ENCODE data around the gene HDAC1. TPM values are rescaled to one million over a fixed set of nuclear protein-coding genes. Genes with fewer than 3 reads are reported as not detected.

HDAC1 gene
- total and polyA plus RNA-seq, 2 of the 13 experiments (the other 11 are each of a cell fraction or from before 2014, with no cell fraction given) = 93.5 to 189 TPM

- TF ChIP-seq ZSCAN5A (CRISPR knock-in tag; IDR thresholded peaks at IDR 0.05; ENCODE audit: borderline replicate concordance) (no peak), IRF9 (CRISPR knock-in tag; IDR thresholded peaks at IDR 0.05; ENCODE audit: borderline replicate concordance) (no peak; the same call in 1 of the 2 replicates), TGIF2 (CRISPR knock-in tag; IDR thresholded peaks at IDR 0.05) (no peak), ZNF329 (CRISPR knock-in tag; IDR thresholded peaks at IDR 0.05; ENCODE audit: low read depth) (no peak), ZBTB8A (CRISPR knock-in tag; IDR thresholded peaks at IDR 0.05; ENCODE audit: borderline replicate concordance, low read depth) (no peak), HNF4A (CRISPR knock-in tag; IDR thresholded peaks at IDR 0.05) (no peak), KDM1A (CRISPR knock-in tag; IDR thresholded peaks at IDR 0.05) (0 out of 2 replicates have a peak, but pooled peaks have one; percentile 31), DZIP1 (CRISPR knock-in tag; IDR thresholded peaks at IDR 0.05) (no peak), ZFP37 (CRISPR knock-in tag; IDR thresholded peaks at IDR 0.05; ENCODE audit: borderline replicate concordance) (no peak), CEBPZ (IDR thresholded peaks at IDR 0.05; ENCODE audit: low read length) (no peak), ZNF552 (CRISPR knock-in tag; IDR thresholded peaks at IDR 0.05; ENCODE audit: borderline replicate concordance) (no peak), ATF5 (CRISPR knock-in tag; IDR thresholded peaks at IDR 0.05; ENCODE audit: low read depth) (no peak), FOXK1 (CRISPR knock-in tag; IDR thresholded peaks at IDR 0.05; ENCODE audit: borderline replicate concordance, low read depth) (no peak), ZNF816 (CRISPR knock-in tag; IDR thresholded peaks at IDR 0.05; ENCODE audit: borderline replicate concordance) (no peak), THAP8 (CRISPR knock-in tag; IDR thresholded peaks at IDR 0.05; ENCODE audit: borderline replicate concordance) (no peak), RNF2 (conservative IDR thresholded peaks at IDR 0.05; ENCODE audit: low read depth) (no peak), ZNF234 (CRISPR knock-in tag; conservative IDR thresholded peaks at IDR 0.05) (no peak)
Measured at GRCh38 chr1:32335790-32336590, 44.1 kb downstream of the HDAC1 start, which contains the start of gene MARCKSL1 (continued).

Measured in HepG2 (cell line).